SW 1271 (cell line): ENCODE measurements around the gene IGSF3.
"Not testable (repeated sequence)": the region's sequence is repeated elsewhere in the genome, so short reads cannot be mapped to it uniquely, and the experiment has no call there.

ENCODE experiments used
- DNase-seq, 2 experiments: peaks; one replicate each; lab custom pipeline; 2025; lab: John Stamatoyannopoulos, UW

Gene IGSF3

DNA sequence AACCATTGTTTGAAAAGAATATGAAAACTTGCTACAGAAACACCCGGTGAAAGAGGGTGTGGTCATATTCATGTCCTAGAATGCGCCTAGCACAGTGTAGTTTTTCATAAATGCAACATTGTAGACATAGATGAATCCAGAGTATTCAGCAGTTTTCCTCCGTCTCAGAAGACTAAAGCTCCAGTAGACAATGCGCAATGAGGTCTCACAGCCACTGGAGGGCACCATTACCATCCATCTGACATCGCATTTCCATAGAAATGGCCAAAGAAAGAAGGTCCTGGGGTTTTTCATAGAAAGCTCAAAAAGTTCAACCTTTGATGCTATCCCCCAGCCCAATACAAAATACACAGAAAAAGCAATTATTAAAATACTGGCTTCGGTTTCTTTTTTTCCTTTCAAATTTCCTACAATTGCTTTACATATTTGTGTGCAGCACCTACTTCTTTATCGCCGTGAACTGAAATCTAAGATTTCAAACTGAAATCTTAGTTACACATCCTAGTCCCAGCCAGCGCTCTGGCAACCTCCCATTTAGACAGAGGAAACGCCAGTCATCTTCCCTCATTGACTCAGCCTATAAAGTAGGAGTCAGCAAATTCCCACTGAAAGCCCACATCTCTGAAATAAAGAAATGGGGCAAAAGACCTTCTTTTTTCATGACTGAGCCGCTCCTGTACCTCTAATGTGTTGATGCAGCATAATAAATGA lies 92.8 kb downstream of the IGSF3 start:
- peak; percentile 5 to 23 for DNase-seq

DNA sequence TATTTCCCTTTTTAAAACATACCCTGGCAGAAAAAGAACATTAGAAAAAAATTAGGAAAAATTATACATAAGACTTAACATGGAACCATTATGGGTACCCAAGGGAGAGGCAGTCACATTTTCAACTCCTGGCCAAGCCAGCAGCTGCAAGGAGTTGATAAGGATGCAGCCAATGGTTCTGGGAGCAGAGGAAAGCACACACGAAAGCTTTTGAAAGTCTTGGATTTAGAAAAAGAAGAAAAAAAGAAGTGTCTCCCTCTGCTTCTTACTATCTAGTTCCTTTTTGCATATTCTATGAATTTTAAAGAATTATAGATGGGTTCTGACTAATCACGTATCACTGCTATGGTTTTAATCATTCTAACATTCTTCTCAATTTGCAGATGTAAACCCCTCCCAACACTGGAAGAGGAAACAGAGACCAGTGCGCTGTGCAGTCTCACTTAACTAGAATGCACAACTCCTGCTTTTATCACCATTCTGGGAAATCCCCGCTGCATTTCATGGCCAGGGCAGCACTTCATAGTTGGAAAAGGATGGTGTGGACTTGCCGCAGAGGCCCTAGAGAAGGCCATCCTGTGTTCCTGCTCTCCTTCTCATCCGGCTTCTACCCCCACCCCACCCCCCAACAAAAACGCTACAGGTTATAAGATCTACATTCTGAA lies 94.0 kb downstream of the IGSF3 start:
- no peak for DNase-seq

DNA sequence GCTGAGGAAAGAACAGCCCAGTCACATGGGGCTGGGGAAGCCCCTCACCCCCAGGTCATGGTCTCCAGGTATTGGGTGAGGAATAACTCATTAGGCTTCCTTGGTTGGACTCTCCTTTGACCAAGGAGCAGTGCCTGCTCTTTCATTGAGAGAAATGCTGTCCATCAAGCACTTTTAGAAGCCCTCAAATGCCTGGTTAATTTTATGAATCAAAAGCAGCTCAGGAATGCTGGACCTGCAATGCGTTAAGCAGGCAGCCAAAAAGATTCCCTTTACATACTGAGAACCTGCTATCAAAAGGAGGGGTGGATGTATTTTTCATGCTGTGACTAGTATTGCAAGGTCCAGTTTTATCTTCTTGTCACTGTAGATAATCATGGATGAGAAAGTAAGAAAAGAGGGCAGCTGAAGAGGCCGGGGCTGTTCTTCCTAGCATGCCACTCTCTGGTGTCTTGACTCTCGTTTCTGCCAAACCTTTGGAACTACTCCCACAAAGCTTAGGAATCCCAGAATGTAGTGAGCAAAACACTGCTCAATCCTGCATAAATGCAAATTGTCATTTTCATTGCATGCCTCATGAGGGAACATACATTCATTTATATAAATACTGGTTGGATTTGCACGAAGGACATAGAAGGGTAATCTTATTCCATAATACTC lies 94.6 kb downstream of the IGSF3 start:
- no peak for DNase-seq

DNA sequence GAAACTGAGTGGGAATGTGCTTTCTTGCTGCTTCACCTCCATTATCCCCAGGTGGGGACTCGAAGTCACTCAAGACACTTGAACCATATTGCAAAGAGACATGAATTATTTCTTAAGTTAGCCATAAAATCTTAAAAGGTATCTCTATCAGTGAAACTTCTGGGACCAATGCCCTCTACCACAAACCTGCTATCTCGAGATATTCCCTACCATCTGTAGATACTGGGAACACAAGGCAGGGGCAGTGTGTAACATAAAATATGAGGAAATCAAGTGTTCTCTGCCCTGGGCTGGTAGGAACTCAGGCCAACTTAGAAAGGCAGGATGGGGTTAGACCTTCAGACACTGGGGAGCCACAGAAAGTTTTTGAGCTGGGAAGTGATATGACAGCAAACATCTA lies 95.4 kb downstream of the IGSF3 start:
- no peak for DNase-seq

DNA sequence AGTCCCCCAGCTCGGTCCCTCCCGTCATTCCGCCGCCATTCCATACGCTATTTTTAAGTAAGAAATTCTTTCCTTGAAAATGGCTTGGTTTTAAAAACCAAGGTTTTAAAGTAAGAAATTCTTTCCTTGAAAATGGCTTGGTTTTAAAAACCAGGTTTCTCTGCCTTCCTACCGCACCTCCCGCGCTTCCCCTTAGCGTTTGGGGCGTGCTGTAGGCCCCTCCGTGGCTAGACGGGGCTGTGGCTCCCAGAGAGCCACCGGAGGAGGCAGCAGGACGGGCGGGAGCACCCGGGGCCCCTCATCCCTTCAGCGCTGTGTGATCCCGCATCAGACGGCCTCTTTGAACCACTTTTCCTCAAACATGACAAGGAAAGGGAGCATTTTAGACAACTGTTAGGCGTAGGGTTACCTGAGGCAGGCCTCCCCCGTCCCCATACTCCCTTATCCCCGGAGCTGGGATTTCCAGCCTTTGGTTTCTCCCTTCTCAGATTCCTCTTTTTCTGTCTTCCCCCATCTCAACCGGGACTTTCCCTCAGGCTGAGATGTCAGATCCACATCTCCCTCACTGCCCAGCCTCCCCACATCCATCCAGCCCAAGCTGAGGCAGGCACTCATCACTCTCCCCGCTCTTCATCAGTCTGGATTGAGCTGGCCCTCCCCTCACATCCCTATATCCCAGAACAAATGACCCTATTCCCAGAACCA lies 96.2 kb downstream of the IGSF3 start:
- DNase-seq, result no peak

DNA sequence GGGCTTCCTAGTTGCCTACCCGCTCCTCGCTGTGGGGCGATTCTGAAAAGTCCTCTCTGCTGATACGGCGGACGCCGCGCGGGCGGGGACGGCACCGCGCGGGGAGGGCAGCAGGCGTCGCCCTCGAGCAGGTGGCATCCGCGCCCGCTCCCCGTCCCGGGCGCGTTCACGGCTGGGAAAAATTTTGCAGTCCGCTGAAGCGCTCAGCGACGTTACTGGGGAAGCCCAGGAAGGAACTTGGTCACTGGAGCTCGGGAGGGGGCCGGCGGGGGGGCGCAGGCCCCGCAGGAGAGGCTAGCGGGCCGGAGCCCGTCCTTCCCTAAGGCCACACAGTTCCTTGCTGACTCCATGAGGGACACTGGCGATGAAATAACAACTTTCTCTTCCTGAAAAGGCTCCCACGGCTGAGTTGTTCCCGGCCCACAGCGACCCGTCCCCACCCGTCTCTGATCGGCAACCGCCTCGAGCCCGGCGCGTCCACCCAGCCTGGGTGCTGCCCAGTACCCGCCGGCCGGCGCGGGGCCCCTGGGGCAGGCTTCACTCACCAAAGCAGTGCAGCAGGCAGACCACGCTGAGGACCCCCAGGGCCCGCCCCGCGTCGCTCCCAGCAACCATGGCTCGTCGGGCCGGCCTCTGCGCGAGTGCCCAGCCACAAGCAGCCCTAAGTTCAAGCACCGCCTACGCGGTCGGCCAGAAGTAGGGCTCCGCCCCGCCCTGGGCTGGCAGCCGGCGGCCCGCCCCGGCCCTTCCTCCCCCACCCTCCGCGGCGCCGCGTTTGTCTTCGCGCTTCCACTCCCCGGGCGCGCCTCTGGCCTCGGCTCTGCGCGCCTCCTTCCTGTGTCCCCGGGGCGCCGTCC lies 96.9 kb downstream of the IGSF3 start, which contains the start of gene CD58:
Gene CD58 (minus strand): TSS at position 669 of the 857 bp plus-strand sequence. CDS start 54 bp downstream, at position 615.
- DNase-seq, result peak; percentile 53 to 73

DNA sequence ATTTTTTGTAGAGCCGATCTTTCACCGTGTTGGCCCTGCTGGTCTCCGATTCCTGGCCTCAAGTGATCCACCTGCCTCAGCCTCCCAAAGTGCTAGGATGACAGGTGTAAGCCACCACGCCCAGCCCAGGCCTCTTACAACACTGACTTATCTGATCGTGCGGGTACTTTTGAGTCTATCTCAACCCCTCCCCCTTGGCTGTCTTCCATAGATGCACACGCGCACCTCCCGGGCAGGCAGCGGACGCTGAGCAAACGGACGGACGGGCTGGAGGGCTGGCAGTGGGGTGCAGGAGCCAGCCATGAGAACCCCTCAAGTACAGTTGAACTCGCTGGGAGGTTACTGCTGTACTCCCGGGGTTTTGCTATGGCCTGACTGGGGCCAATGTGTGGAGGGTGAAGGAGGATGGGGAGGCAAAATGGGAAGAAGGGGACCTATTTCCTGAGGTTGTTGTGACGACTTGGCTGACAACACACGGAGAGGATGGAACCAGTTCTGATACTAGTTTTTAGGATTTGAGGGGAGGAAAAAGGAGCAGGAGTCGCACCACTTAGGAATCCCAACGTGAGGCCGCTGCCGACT lies 97.7 kb downstream of the IGSF3 start:
- no peak for DNase-seq

DNA sequence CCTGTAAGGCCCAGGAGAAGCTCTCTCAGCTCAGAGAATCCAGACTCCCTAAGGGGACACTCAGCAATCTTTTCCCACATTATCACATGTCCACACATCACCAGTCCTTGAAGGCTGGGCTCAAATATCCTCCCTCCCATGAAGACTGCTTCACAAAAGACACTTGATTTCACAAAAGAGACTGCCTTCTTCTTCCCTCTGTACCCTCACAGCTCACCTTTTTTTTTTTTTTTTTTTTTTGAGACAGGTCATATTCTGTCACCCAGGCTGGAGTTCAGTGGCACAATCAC lies 98.2 kb downstream of the IGSF3 start:
- no peak for DNase-seq

DNA sequence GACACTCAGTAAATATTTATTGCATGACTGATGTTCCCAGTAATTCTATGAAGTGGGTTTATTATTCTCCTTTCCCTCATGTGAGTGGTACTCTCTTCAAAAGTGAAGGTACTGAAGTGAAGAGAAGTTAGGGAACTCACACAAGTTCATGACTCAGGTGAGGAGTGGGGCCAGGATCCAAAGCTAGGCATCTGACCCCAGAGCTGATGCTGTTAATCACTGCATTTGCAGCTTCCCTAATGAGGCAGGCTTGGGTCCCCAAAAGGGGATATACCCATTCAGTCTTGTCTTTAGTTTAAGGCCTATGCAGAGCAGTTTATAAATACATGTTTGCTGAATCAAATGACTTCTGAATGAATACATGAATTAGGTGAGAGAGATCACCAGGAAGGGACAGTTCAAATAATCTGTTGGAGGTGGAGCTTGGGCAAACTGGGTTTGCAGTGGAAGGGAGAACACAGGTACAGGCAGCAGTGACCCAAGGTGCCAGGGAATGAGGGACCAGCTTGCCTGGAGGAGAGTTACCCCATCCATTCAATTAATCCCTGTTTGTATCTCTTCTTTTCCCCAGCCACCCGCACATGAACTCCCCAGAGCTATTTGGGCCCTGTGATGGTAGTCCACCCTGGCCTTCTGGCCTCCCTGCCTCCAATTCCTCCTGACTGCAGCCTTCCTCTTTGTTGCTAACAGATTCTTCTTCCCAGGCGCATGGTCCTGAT lies 98.7 kb downstream of the IGSF3 start:
- DNase-seq, result no peak

DNA sequence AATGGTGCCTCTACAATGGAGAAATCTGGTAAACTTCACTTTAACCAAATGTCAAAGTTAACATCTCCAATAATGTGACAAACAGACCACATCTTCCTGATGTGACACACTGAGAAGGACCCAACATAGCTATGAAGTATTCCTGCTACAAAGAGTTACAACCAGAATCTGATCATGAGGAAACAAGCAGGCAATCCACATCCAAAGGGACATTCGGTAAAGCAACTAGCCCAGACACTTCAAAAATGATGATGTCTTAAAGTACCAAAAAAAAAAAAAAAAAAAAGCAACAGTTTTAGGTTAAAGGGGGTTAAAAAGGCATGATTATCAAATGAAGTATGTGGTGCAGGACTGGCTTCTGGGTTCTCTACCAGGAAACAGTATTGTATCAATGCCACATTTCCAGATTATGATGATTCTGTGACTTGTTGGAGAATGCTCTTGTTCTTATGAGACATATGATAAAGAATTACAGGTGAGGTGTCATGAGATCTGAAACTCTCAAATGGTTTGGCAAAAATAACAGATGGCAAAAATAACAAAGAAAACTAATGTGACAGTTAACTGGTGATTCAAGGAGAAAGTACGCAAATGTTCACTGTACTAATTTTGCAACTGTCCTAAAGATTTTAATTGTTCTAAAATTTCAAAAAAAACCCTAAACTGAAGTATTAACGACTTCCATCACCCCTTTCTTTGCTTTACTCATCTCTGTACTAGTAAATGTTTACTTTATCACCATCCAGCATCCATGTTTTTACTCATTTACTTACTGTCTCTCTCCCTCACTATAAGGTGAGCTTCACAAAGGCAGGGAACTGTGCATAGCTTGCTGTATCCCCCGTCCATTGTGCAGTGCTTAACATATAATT lies 99.5 kb downstream of the IGSF3 start:
- no peak for DNase-seq

DNA sequence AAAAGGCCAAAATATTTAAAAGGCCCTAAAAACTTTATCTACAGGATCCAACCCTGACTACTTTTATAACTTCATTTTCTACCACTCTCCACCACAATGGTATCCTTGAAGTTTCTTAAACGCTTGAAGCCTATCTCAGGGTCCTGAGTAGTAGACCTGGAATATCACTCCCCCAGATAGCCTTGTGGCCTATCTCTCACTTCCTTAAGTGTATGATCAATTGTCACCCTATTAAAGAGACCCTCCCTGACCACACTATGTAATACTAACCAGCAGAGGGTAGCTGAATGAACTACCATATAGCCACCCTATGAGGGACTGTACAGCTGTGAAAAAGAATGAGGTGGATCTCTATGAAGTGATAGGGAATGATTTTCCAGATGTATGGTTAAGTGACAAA lies 102.3 kb downstream of the IGSF3 start:
- no peak for DNase-seq

DNA sequence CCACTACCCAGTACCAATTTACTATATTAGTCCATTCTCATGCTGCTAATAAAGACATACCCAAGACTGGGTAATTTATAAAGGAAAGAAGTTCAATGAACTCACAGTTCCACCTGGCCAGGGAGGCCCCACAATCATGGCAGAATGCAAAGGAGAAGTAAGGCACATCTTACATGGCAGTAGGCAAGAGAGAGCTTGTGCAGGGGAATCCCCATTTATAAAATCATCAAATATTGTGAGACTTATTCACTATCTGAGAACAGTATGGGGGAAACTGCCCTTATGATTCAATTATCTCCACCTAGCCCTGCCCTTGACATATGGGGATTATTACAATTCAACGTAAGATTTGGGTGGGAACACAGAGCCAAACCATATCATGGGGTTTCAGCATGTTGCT lies 103.1 kb downstream of the IGSF3 start:
- no peak for DNase-seq

DNA sequence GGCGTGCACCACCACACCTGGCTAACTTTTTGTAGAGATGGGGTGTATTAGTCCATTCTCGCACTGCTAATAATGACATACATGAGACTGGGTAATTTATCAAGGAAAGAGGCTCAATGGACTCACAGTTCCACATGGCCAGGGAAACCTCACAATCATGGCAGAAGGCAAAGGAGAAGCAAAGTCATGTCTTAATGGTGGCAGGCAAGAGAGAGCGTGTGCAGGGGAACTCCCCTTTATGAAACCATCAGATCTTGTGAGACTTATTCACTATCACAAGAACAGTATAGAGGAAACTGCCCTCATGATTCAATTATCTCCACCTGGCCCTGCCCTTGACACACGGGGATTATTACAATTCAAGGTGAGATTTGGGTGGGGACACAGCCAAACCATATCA lies 105.1 kb downstream of the IGSF3 start:
- DNase-seq, result not testable (repeated sequence)

DNA sequence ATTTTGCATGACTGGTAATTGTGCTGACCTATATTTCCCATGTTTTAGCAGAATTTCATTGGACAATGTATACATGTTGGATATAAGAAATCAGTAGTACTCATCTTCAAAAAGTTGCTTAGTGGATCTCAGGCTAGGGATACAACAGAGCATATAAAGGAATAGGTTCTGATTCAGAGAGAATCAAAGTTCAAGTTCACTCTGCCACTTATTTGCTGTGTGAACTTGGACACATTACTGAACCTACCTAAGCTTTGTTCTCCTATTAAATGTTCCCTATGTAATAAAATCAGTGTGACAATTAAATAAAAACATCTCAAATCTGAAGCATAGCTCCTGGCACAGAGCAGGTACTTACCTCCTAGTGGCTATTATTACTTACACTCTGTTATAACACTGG lies 106.0 kb downstream of the IGSF3 start:
- DNase-seq, result no peak

DNA sequence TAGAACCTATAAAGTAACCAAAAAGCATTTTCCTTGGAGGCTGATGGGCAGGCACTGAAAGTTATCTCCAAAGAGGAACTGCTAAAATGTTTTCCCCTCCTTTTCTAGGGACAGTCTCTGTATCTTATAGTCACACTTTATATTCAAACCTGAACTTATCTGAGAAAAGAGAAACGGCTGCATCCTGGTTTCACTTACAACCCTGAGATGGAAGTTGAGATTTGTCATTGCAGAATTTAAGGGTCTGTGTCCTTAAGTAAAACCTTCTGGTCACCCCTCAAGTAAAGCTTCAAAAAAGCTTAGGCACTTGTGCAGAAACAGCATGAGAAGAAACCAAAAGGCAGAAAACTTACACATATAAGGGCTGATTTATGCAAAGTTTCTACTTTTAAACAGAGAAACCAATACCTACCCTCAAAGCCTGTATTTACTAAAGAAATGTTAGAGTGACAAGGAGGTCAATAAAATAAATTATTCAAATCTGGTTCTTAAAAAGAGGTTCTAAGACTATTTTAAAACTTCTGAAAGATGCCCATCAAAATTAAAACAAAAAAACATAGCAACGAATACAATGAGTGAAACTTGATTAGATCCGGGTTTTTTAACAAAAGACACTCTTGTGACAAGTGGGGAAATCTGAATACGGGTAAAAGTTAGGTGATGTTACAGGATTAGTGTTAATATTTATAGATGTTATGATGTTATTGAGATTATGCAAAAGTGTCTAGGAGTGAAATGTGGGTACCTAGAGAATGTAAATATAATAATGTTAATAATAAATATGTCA lies 106.6 kb downstream of the IGSF3 start:
- DNase-seq, result no peak

DNA sequence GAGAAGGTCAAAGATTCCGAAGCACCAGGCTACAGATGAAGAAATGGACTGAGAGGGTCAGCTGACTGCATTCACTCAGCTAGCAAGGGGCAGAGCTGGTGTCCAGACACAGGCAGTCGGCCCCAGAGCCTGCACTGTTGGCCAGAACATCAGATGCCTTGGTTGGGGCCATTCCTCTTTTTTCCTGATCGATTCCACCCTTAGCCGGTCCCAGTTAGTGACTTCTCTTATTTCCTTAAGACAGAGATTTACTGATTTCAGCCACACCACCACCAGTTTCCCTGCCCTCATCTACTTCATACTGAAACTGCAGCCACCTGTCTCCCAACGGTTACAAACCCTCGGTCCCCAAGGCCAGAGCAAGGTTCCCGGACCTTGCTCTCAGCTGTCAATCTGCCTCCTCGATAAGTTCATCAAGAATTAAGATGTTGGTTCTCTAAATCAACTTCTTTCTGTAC lies 108.2 kb downstream of the IGSF3 start:
- DNase-seq, result no peak

DNA sequence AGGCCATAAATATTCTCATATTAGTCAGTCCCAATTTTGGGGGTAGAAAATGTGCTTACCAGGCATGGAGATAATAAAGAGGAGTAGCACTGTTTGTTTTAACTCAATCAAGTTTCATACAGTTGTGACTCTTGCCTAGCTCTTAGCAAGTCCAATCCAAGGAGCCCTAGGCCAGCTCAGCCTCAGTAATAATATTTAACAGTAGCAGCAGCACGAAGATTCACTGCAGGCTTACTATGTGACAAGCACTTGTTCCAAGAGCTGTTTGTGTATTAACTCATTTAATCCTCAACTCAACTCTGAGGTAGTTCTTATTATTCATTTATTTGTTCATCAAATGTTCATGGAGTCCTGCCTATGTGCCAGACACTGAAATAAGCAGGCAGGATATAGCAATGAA lies 109.0 kb downstream of the IGSF3 start:
- DNase-seq, result no peak

DNA sequence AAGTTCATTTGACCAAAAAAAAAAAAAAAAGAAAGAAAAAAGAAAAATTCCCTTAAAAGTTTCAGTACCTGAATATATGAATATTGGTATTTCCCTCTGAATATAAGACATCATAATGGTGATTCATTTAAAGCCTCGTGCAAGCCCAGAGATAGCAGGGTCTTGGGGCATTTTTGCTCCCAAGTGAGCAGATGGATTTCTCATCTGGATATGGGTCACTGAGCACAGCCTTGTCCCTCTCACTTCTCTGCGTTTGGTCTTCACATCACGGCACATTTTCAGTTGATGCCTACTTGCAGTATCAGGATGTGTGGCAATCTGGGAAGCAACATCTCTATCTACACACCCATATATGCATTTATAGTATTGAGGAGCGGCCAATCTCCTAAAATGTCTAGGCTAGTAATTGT lies 109.4 kb downstream of the IGSF3 start:
- no peak for DNase-seq

DNA sequence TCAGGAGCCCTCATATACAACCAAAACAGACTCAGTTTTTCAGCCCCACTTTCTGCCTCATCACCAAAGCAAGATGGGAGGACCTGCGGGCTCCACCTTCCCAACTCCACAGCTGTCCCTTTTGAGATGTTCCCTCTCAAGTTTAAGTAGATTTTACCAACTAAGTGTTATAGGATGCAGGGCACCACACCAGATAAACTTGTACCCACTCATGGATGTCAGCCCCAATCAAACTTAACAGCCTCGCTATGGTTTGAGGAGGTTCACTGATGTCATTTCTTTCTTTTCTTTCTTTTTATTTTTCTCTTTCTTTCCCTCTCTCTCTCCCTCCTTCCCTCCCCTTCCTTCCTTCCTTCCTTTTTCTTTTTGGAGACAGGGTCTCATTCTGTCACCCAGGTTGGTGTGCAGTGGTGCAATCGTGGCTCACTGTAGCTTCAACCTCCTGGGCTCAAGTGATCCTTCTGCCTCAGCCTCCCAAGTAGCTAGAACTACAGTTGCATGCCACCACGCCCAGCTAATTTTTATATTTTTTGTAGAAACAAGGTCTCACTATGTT lies 110.1 kb downstream of the IGSF3 start:
- no peak for DNase-seq
